Inferior parietal cortex (tissue), 1 donor: ENCODE data around the gene SOX12.

Experiments used
- DNase-seq: peaks from one replicate; pipeline ENCODE4 v3.0.0-alpha.2; 2016; ENCODE audit errors: extremely low spot score

The SOX12 gene

DNA sequence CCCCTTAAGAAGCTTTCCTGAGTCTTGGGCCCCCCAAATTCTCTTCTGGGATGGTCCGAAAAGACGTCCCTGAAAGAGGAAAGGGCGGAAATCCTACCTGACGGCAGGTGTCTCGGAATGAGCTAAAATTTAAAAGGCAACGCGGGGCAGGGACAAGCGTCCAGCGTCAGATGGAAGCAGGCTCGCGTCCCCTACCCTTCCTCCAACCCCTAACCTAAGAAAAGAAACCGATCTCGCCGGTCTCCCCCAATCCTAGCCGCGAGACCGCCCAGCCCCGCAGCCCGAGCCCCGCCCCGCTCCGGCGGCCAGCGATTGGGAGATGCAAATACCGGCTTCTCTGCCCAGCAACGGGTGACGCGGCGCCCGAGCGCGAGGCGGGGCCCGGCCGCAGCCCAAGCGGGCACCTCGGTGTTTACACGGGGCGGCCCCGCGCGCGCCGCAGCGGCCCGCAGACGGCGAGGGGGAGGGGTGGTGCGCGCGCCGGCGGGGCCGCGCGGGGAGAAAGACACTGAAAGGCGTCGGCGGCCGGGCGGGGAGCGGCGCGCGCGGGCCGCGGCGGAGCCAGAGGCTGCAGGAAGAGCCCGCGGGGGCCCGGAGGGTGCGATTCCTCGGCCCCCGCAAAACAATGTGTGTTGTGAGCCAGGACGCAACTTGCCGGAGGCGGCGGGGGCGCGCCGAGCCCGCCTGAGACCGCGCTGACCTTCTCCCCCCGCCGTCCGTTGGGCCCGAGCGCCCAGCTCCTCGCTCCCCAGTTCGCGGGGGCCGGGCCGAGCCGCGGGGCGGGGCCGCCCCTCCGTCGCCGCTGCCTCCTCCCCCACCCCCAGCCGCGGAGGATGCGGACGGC lies at the start of gene SOX12:
SOX12 (plus strand) TSS at position 508 of the 844 bp plus-strand sequence. CDS start 373 bp downstream, outside the sequence.
- peak; percentile 91 for DNase-seq

DNA sequence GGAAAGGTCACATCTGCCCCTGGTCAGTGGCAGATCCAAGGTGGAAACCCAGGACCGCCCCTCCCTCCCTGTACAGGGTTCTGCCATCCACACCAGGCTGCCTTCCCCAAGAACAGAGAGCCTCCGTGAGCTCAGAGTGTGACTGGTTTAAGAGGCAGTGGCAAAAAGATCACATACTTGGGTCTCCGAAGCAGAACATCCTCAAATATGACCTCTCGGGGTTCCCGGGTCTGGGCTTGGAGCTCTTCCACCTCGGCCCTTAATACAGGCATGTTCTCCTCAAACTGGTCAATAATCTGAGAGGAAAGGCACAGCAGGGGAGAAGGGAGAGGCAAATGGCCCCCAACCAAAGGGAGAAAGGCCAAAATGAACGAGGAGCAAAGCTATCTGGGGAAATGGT lies 49.6 kb upstream of the SOX12 start:
- DNase-seq, result no peak

DNA sequence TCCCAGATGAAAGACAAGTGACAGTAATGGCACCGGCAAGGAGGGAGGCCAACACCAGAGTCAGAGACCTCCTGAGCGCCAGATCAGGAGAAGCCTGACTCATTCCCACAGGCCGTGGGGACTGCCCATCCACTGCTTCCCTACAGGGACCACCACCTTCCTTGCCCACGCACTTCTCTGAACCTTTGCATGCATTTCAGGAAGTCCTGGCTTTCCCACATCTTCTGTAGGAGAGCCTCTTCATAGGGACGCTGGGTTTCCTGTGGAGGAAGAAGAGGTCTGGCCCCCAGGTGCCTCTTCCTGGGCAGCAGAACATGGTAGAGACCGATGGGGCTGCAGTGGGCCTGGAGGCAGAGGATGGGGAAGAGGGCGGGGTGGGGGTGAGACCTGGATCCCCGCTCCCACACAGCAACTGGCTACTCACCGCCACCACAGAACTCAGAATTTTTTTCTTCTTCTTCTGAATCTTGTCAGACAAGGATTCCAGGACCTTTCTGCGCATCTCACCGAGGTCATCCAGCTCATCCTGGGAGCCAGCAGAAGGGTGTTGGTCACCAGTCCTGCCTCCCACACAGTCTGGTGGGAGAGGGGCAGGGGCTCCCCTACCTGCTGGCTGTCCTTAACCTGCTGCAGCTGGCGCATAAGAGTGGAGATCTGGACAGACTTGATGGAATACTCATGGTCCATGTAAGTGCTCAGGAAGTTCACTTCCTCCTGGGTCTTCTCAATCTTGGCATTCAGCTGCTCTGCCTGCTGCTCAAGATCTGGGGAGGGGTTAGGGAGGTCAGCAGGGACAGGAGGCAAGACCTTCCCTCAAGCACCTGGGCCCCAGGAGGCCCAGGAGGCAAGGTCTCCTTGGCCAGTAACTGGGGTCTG lies 48.5 kb upstream of the SOX12 start:
- DNase-seq, result no peak

DNA sequence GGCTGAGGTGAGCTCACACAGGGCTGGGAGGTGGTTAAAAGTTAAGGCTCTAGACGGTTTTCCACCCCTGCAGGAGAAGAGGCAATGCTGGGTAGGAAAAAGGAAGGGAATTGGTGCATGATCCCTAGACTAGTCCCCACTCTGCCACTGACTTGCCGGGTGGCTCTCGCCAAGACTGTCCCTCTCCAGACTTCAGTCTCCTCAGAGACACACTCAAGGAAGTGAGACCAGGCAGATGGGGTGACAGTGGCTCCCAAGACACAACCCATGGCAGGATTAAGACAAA lies 47.9 kb upstream of the SOX12 start:
- no peak for DNase-seq

DNA sequence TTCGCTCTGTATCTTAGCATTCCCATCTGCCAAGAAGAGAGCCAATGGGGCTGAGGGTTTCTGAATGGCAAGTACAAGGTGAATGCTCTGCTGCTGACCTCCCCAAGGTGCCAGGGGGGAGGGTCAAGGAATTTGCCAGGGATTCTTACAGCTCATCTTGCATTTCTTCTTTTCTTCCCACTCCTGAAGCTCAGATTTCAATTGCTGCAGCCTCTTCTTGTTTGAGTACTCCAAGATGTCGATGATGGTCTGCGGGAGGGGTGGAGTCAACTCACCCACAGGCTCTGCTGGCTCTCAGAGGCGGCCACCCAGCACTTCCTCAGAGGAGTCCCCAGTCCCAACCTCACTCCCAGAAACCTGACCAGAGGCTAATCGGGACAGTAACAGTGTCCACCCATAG lies 47.2 kb upstream of the SOX12 start:
- DNase-seq, result no peak

DNA sequence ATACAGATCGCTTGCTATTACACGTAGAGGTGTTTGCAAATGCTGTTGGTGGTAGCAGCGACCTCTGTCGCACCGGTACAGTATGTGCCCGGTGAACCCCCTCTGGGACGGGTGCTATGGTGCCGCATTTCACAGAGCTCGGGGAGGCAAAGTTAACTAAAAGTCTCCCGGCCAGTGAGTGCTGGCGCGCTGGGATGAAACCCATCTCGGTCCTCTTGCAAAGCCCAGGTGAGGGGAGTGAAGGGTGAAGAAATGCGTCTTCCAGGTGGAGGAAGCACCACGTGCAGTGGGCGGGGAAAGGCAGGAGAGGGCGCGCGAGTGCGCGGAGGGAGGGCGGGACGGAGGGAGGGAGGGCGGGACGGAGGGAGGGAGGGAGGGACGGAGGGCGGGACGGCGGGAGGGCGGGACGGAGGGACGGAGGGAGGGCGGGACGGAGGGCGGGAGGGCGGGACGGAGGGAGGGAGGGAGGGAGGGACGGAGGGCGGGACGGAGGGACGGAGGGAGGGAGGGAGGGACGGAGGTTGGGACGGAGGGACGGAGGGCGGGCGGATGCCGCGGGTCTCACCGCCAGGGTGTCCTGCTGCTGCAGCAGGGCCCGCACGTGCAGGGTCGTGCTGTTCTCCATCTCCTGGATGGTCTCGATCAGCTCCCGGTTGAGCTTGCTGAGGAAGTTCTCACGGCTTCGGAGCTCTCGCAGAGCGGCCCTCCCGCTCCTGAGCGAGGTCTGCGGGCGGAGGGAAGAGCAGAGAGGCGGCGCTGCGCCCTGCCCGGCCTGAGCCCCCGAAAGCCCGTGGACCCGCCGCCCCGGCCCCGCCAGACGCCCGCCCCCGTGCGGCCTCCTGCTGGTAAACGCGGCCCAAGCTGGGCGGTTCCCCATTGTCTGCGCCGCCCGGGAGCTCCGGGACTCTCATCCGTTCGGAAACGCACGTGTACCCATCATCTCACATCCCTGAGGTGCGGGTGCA lies 46.5 kb upstream of the SOX12 start:
- DNase-seq, result no peak

DNA sequence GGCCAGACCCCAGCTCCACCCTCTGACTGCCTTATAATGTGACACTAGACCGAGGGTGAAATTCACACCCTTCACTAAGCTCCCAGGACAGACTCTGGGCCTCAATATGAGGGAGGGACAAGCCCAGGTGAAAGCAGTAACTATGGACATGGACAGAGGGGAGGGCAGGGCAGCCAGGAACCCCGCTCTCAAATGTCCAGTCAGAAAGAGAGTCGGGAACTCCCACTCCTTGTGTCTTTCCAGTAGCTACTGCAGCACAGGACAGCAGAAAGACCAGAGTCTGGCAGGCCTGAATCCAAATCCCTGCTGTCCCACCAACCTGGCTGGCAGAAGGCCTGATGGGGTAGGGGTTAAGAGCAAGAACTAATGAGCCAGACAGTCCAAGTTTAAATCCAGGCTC lies 41.2 kb upstream of the SOX12 start:
- no peak for DNase-seq

DNA sequence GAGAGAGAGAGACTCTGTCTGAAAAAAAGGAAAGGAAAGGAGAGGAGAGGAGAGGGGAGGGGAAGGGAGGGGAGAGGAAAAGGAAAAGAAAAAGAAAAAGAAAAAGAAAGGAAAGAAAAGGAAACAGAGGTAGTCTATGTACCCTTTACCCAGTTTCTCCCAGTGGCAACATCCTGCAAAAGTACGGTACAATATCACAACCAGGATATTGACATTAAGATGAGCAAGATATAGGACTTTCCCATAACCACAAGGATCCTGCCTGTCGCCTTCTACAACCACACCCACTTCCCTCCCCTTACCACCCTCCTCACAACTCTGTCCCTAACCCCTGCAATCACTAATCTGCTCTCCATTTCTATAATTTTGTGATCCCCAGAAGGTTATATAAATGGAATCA lies 38.8 kb upstream of the SOX12 start:
- DNase-seq, result no peak

DNA sequence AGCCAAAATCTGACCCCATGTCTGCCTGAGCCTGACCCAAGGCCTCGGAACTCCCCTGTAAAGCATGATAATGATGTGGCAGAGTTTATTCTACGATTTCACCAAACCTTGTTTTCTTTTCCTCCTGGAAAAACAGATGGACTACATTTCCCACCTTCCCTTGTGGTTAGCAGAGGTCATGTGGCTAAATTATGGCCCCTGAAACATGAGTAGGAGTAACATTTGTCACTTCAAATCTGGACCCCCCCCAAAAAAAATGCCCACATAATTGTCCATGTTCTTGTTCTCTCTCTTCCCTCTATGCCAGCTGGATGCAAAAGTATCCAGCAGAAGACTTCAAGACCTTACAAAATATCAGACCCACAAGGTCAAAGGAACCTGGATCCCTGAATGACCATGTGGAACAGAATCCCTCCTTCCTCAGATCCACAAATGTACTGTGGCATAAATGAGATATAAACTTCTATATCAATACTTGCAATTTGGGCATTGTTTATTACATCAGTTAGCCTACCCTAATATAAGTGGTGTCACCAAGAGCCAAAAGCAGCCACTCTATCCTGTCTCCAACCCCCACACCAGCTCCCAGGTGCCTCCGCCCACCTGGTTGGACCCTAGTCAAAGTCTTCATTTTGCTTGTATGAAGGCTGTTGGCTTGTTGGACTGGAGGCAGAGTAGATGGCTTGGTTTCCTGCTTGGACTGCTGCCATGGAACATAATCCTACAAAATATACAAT lies 36.2 kb upstream of the SOX12 start:
- no peak for DNase-seq

DNA sequence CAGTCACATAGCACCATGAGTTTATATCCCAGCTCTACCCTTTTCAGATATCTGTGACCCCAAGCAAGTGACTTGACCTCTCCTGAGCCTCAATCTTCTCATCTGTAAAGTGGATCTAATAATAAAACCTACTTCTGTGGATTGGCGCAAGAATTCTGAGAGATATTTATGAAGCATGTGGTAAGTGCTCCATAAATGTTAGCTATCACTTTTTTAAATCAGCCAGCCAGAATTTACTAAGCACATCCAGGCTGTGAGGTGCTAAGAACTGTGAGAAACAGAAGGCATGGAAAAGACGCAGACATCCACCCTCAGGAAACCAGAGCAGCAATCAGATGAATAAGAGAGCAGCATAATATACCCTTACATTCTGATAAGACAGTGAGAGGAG lies 35.7 kb upstream of the SOX12 start:
- DNase-seq, result no peak

DNA sequence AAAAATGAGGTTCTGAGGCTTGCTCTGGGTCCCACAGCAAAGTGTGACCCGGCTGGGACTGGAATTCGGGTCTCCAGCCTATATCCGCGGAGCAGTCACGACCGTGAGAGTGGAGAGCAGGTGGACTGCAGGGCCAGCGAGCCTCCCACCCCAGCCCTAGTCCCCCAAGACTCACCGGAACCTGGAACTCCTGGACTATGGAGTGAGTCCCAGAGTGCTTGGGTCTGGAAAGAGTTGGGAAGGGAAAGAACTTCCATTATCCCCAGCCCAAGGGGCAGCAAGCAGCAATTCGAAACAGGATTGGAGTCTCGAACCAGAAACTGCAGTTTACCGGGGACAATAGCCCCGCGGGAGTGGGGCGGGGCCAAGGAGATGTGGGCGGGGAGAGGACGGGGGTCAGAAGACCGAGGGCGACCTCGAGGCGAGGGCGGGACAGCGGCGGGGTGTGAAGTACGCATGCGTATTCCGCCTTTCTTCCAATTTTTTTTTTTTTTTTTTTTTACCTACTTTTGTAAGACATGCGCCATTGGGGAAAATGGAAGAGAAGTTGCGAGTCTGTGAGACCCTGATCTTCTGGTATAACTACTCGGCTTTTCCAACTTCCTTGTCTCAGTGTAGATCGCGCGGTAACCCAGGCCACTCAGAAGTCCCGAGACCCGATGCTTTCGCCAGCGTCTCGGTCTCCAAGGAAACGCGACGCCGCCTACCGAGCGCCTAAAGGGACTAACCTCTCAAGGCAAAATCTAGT lies 35.1 kb upstream of the SOX12 start, which contains the start of gene C20orf96:
C20orf96 (minus strand) TSS at position 667 of the 748 bp plus-strand sequence; CDS start at position 527, 140 bp downstream.
- peak; percentile 93 for DNase-seq

DNA sequence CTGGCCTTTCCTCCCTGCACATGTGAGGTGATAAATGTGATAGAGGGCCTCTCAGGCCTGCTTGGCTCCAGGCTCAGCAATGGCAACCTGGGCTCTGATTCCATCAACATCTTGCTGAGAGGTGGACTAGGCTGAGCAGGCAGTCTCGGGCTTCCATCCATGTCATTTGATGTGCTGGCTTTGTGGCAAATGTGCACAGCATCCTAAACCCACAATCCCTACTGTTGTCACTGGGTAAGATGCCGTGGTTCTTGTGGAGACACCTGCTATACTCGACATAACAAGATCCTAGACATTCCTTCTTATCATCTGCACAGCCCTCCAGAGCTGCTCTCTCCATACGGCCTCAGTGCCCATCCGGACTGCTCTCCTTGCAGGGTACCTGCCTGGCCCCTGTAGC lies 30.8 kb upstream of the SOX12 start:
- DNase-seq, result no peak

DNA sequence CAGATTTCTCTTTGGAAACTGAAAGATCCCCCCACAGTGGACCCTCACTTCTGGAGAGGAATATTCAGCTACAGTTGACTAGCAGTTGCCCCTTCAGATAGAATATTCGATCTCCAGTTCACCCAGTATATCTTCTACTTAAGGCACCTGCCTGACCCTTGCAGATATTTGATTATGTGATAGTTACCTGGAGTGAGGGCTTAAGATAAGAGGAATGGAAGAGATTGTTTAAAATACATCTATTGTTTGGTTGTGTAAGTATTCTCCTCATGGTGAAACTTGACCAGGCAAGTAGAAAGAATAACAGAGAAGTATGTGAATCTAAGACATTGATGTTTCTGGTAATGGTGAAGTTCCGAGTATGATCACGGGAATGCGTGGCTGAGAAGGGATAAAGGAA lies 29.5 kb upstream of the SOX12 start:
- DNase-seq, result no peak

DNA sequence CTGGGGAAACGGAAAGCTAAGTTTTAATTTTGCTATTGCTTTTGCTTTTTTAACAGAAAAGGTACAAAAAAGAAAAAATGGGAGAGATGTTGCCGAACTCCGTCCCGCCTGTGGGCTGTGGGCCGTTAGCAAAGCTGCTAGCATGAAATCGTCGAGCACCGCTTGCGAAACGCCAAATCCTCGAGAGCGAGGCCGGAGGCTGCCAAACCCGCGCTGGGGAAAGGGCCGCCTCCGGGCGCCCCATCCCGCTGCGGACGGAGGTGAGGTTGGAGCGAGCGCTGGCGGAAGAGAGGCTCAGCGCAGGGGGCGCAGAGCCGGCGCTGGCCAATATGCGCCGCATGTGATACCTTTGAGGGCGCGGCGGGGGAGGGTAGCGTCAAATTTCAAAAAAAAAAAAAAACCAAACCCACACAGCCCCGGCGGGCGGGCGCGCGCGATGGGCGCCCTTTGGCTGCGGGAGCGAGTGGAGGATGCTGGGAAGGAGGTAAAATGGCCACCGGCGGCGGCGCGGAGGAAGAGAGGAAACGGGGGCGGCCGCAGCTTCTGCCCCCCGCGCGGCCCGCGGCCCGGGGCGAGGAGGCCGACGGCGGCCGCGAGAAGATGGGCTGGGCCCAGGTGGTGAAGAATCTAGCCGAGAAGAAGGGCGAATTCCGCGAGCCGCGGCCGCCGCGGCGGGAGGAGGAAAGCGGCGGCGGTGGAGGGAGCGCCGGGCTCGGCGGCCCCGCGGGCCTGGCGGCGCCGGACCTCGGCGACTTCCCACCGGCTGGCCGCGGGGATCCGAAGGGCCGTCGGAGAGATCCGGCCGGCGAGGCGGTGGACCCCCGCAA lies 28.0 kb upstream of the SOX12 start, which contains the start of gene ZCCHC3:
ZCCHC3 (plus strand) TSS at position 473 of the 827 bp plus-strand sequence; CDS start at position 490, 17 bp downstream.
- peak; percentile 77 for DNase-seq

DNA sequence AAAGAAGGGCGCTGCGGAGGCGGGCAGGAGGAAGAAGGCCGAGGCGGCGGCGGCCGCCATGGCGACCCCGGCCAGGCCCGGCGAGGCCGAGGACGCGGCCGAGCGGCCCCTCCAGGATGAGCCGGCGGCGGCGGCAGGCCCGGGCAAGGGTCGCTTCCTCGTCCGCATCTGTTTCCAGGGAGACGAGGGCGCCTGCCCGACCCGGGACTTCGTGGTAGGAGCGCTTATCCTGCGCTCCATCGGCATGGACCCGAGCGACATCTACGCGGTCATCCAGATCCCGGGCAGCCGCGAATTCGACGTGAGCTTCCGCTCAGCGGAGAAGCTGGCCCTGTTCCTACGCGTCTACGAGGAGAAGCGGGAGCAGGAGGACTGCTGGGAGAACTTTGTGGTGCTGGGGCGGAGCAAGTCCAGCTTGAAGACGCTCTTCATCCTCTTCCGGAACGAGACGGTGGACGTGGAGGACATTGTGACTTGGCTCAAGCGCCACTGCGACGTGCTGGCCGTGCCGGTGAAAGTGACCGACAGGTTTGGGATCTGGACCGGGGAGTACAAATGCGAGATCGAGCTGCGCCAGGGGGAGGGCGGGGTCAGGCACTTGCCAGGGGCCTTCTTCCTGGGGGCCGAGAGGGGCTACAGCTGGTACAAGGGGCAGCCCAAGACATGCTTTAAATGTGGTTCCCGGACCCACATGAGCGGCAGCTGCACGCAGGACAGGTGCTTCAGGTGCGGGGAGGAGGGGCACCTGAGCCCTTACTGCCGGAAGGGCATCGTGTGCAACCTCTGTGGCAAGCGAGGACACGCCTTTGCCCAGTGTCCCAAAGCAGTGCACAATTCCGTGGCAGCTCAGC lies 27.2 kb upstream of the SOX12 start:
- peak; percentile 52 for DNase-seq

DNA sequence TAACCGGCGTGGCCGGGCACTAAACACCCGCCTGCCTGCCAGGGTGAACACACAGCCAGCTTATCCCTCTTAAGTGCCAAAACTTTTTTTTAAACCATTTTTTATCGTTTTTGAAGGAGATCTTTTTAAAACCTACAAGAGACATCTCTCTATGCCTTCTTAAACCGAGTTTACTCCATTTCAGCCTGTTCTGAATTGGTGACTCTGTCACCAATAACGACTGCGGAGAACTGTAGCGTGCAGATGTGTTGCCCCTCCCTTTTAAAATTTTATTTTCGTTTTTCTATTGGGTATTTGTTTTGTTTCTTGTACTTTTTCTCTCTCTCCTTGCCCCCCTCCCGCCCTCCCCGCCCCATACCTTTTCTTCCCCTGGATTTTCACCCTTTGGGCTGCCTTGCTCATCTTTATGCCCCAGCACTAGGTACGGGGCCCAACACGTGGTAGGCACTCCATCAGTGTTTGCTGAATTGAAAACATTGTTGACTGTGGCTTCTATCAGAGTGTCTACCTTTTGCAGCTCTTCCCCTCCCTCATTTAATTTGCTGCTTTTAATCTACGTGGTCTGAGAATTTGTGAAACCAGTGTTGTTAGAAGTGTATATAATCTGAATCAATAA lies 26.5 kb upstream of the SOX12 start:
- no peak for DNase-seq

DNA sequence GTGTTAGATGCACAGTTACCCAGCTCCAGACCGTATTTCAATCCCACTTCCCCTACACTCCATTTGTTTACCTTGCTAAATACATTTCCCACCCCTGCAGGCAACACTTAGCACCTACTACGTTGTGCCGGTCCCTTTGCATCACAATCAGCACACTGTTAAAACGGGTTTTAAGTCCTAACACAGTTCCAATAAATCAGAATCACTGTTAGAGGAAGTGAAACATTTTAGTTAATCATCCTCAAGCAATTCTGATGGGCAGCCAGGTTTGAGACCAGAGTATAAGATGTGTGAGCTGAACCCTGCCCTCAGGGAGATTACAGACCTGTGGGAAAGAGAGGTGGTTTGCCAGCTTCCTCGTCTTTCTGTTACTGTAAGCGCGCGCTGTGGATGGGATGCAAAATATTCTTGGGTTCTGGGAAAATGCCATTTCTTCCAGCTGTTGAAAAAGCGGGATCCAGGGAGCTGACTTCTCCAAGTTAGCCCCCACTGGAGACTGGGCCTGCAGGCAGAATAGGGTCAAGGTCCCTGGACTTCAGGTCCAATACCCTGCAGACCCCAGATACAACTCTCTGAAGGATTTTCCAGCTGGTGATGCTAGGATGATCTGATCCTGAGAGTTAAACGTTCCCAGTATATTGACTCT lies 24.9 kb upstream of the SOX12 start:
- DNase-seq, result no peak
